Vagina (tissue), 2 donors: ENCODE data around the gene TPD52L2.

ENCODE experiments used
- POLR2A ChIP-seq, 2 donors: fragments of 450-650 bp; IDR thresholded peaks; one replicate each; pipeline ENCODE4 v1.6.1; 2017; ENCODE audit warnings: antibody characterized with exemption in 2 of 2, mild to moderate bottlenecking in 2 of 2, moderate library complexity in 2 of 2
- TF ChIP-seq, protein P1 (sequence below), 3 experiments: fragments of 450-650 bp in 2 of 3; fragments of 200-600 bp in 1 of 3; sonication (generic) in 1 of 3; IDR thresholded peaks; one replicate each; pipeline ENCODE4 v1.5.1; 2017 to 2019; ENCODE audit warnings: antibody characterized with exemption in 3 of 3, mild to moderate bottlenecking in 2 of 3, moderate library complexity in 2 of 3

DNA sequence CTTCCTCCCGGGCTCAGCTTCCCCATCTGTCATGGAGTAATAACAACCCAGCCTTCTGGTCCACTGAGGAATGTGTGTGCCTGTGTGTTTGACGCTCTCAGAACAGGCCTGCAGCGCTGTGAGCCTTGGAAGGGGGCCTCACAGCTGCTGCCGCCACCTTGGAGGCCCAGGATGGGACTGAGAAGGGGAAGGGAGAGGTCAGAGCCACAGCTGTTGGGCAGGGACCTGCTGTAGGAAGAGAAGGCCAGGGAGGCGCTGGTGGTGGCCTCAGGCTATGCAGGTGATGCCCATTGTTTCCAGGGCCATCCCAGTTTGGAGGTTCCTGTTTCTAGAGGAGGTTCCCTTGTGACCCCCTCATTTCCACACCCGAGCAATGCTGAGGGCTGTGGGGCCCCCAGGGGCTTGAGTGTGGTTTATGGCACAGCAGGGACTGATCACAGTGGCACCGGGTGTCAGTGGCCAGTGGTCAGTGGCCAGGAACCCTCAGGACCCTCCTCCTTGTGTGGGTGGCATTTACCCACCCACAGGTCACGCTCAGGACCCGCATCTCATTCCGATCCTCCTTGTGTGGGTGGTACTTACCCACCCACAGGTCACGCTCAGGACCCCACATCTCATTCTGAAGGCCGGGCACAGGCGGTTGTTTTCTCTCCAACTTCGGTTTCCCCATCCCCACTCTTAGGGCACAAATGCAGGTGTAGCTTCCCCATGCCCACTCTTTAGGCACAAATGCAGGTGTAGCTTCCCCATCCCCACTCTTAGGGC, 14.0 kb downstream of the TPD52L2 start:
- TF ChIP-seq, protein P1, sequence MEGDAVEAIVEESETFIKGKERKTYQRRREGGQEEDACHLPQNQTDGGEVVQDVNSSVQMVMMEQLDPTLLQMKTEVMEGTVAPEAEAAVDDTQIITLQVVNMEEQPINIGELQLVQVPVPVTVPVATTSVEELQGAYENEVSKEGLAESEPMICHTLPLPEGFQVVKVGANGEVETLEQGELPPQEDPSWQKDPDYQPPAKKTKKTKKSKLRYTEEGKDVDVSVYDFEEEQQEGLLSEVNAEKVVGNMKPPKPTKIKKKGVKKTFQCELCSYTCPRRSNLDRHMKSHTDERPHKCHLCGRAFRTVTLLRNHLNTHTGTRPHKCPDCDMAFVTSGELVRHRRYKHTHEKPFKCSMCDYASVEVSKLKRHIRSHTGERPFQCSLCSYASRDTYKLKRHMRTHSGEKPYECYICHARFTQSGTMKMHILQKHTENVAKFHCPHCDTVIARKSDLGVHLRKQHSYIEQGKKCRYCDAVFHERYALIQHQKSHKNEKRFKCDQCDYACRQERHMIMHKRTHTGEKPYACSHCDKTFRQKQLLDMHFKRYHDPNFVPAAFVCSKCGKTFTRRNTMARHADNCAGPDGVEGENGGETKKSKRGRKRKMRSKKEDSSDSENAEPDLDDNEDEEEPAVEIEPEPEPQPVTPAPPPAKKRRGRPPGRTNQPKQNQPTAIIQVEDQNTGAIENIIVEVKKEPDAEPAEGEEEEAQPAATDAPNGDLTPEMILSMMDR (IDR thresholded peaks at IDR 0.05) = no peak
- no peak for TF ChIP-seq POLR2A (IDR thresholded peaks at IDR 0.05)
